ENCODE data around the gene ATP6V1C2. TPM values are rescaled to one million over a fixed set of nuclear protein-coding genes. Genes with fewer than 3 reads are reported as not detected.

Gene ATP6V1C2
- total RNA-seq, 1 donor from 2014 or later = 0.23 TPM

GRCh38 chr2:10834068-10834655, 112.7 kb downstream of the ATP6V1C2 start:
- no peak for DNase-seq (ENCODE audit: low spot score)

Other genes starting within 250 kb of the ATP6V1C2 start
- 30.4 TPM for gene NOL10, start 31.7 kb upstream of the ATP6V1C2 start, total RNA-seq
- 125 TPM for gene PDIA6, start 91.2 kb downstream of the ATP6V1C2 start, total RNA-seq
- 0.60 TPM for gene KCNF1, start 190.3 kb downstream of the ATP6V1C2 start, total RNA-seq